ENCODE data around the gene SGSM1. TPM values are rescaled to one million over a fixed set of nuclear protein-coding genes. Genes with fewer than 3 reads are reported as not detected.

The SGSM1 gene, protein sequence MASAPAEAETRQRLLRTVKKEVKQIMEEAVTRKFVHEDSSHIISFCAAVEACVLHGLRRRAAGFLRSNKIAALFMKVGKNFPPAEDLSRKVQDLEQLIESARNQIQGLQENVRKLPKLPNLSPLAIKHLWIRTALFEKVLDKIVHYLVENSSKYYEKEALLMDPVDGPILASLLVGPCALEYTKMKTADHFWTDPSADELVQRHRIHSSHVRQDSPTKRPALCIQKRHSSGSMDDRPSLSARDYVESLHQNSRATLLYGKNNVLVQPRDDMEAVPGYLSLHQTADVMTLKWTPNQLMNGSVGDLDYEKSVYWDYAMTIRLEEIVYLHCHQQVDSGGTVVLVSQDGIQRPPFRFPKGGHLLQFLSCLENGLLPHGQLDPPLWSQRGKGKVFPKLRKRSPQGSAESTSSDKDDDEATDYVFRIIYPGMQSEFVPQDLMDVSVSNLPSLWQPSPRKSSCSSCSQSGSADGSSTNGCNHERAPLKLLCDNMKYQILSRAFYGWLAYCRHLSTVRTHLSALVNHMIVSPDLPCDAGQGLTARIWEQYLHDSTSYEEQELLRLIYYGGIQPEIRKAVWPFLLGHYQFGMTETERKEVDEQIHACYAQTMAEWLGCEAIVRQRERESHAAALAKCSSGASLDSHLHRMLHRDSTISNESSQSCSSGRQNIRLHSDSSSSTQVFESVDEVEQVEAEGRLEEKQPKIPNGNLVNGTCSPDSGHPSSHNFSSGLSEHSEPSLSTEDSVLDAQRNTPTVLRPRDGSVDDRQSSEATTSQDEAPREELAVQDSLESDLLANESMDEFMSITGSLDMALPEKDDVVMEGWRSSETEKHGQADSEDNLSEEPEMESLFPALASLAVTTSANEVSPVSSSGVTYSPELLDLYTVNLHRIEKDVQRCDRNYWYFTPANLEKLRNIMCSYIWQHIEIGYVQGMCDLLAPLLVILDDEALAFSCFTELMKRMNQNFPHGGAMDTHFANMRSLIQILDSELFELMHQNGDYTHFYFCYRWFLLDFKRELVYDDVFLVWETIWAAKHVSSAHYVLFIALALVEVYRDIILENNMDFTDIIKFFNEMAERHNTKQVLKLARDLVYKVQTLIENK
- total RNA-seq, result 10 to 100 TPM; 16.1 to 24.8 TPM
- long read RNA-seq, full-length matches to known transcripts, result 2 of 14 reads
- long read RNA-seq, partial matches to known transcripts, result 11 of 14 reads
- long read RNA-seq, other reads (novel, unspliced or antisense), result 1 of 14 reads

DNA sequence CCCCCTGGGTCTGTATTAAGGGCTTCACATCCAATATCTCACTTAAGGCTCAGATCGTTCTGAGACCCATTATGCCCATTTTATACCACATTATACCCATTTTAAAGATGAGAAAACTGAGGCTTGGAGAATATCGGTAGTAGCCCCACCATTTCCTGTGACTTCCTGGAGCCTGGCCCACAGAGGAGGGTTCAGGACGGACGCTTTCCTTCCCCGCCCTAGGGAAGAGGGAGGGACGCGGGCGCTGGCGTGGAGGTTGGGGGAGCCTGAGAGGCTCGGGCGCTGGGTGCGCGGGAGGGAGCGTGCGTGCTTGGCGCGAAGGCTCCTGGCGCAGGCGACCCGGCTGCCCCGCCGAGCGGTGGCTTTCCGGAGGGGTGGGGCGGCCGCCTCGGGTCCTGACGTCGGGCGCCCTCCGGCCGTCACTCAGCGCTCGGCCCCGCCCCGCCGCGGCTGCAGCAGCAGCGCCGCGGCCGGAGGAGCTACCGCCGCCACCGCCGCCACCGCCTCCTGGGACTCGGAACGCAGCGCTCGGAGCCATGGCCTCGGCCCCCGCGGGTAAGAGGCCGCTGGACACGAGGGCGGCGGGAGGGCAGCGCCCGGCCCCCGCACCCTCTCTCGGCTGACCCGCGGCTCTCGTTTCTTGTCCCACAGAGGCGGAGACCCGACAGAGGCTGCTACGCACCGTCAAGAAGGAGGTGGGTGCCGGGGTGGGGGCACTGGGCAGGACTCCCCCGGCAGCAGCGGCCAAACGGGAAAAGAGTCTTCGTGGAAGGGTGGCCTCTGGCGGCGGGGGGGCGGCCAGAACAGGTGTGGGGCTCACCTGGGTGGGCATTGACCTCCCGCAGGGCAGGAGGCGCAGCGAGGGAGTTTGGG lies at the start of gene SGSM1:
TSS of gene SGSM1 (plus strand) at position 422 of the 873 bp plus-strand sequence. CDS start at position 537, 115 bp downstream.
- ATAC-seq (peak; percentile 93 to 94), DNase-seq (peak; percentile 89)
- intact Hi-C loops (cut with DNase I), result no loop called here

DNA sequence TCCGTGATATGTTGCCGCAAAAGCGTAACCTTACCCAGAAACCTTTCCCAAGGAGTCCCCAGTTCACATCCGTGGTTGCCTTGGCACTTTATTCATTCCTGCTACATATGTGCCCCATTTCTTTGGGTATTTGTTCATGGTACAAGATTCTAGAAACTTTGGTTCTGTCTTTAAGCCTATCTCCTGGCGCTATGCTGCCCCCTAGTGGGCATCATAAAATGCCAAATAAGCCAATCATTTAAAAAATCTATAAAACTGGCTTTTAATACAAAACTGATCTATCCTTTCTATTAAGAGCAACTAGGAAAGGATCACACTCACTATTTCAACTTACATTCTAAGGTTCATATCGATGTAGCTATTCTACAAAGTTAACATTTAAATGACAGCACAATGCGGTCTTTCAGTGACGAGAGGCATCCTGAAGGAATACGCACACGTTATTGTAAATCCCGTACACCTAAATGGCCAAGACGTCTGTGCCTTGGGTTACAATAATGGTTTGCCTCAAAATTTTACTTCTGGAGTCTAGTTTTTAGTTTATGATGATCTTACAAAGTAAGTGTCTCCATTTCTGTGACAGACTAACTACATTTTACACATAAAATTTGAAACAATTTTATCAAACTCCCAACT lies 47.7 kb upstream of the SGSM1 start:
- ATAC-seq (no peak), DNase-seq (peak; percentile 56)
- intact Hi-C loops (cut with DNase I), result loop anchor here in 1 of 2 donors (10.0 kb wide), 1 partner anchor 93 kb away; no protein-coding TSS in a partner anchor

DNA sequence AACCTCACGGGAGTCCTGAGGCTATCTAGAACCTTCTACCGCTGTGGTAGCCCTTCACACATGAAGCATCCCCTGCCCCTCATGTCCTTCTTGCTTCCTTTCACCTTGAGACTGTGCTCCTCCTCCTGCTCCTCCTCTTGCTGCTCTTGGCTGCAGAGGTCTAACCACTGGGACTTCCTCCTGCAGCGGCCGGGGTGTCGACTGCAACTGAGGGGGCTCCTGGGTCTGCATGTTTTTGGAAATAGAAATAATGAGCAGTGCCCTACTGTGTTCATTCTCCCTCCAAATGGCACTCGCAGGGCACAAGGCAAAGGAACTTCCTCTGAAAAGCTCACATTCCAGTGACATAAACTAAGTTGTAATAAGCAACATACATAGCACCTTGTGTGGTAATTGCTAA lies 46.2 kb upstream of the SGSM1 start:
- ATAC-seq, result no peak
- intact Hi-C loops (cut with DNase I), result loop anchor here in 1 of 2 donors (10.0 kb wide), 1 partner anchor 95 kb away; no protein-coding TSS in a partner anchor

DNA sequence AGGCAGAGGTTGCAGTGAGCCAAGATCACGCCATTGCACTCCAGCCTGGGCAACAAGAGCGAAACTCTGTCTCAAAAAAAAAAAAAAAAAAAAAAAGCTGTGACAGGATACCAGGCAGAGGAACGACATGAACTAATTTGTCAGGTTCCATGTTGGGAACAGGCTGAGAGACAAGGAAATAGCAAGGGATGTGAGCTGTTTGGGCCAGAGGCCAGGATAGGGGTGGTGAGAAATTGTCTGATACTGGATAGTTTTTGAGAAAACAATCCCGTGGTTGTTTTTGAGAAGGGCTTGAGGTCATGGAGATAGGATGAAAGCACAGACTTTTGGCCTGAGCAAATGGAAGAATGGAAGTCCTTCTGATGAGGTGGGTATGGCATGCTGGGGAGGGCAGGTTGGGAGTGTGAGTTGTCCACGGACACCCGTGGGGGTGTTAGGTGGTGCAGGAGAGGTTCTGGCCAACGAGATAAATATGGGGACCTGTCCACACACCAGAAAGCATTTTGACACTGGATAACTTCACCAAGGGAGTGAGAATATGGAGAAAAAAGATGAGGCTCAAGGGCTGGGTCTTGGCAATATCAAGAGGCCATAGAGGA lies 45.2 kb upstream of the SGSM1 start:
- DNase-seq, result no peak
- intact Hi-C loops (cut with DNase I), result no loop called here
- ATAC-seq, result peak in 1 of 2 donors; percentile 48

More for the DNA sequence above, 46.2 kb upstream of the SGSM1 start:
- DNase-seq, result no peak

DNA sequence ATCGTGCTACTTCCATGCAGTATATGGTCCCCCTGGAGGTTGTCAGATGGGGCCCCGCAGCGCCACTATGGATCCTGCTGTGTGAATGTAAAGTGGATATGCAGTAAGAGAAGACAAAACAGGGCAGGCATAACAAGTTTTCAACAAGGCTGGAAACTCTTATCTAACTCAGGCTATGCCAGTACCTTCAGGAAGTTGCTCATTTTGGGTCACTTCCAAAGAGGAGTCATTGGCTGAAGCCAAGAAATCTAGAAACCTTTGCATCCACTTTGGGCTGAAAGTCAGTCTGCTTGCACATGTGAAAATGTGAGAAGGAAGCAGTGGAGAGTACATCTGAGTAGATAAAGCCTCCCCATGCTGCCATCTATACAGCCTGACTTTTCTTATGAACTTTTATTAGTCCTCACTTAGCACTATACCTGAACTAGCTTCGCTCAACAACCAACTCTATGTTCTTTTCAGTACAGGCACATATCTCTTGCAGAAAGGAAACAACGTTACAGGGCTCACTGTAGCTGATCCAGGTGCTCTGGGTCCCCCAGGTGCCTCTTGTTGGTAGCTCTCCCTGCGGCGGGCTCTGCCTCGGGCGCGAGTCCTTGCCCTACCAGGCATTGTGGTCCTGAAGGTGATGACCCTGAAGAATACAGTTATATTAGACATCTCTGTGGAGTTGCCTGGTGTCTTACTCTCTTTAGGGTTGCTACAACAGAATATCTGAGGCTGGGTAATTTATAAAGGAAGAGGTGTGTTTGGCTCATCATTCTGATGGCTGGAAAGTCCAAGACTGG lies 43.9 kb upstream of the SGSM1 start:
- intact Hi-C loops (cut with DNase I), result no loop called here
- ATAC-seq, result peak in 1 of 2 donors; percentile 55
- no peak for DNase-seq

DNA sequence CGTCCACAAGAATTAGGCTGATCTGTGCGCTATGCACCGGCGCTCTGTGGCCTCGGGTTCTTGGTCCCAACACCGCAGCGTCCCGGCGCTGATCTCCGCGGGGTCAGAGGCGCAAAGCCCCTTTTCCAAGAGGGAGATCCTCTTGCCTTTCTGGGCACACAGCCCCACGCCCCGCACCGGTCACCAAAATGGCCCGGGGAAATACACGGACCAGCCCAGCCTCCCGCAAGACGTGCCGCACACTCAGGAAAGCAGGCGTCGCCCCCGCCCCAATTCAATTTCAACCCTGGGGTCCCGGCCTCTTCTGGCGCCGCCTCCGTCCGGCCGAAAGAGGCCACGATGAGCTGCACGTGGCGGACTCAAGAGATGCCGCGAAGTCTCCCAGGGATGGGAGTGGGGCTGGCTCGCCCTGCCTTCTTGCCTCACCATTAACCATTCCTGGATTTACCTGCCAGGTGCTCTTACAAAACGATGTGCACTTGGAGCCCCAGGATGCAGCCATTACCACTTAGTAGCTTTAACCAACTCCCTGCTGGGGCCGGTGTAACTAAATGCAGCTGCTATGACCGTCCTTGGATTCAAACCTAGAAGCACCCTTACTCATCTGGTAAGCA lies 42.0 kb upstream of the SGSM1 start:
- intact Hi-C loops (cut with DNase I), result no loop called here
- no peak for DNase-seq
- no peak for ATAC-seq

DNA sequence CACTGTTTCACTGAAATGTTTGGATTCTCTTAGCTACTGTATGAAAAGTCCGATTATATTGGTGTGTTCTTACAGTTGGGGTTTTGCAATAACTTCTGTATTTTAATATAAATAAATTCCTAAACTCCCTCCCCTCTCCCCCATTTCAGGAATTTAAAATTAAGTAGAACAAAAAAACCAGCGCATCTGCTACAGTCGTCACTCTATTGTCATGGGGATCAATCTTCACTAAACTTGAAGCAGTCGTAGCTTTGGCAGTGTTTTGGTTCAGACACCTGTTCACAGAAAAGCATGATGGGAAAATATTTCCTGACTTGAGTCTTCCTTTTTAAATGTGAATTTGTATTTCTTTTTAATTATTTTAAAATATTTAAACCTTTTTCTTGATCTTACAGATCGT lies 40.8 kb upstream of the SGSM1 start:
- DNase-seq, result no peak
- intact Hi-C loops (cut with DNase I), result no loop called here
- no peak for ATAC-seq

DNA sequence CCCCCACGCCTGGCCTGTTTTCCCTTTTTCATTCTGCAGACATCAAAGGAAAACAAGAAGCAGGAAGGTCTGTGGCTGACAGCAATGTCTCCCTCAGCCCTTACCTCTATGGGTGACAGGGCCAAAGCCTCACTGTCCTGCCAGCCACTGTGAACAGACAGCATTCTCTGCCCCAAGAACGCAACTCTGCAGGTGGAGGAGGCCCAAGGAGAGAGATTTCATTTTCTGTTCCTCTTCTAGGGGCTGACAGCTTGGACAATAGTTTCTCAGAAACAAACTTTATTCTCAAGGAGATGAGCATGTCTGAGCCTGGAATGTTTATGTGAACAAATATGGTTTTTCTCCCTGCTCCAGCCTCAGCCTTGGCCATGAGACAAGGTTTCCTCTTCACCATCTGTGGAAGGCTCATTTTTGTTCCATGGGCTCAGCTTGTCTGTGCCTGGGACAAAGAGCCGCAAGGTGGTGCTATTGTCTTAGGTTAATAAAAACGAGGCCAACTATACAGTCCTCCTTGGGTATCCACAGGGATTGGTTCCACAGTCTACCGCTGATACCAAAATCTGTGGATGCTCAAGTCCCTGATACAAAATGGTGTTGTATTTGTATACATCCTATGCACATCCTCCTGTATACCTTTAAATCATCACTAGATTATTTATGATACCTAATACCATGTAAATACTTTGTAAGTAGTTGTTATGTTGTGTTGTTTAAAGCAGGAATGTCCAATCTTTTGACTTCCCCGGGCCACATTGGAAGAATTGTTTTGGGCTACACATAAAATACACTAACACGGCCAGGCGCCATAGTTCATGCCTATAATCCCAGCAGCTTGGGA lies 37.3 kb upstream of the SGSM1 start:
- intact Hi-C loops (cut with DNase I), result no loop called here
- DNase-seq (peak; percentile 71), ATAC-seq (peak; percentile 87 to 89)

DNA sequence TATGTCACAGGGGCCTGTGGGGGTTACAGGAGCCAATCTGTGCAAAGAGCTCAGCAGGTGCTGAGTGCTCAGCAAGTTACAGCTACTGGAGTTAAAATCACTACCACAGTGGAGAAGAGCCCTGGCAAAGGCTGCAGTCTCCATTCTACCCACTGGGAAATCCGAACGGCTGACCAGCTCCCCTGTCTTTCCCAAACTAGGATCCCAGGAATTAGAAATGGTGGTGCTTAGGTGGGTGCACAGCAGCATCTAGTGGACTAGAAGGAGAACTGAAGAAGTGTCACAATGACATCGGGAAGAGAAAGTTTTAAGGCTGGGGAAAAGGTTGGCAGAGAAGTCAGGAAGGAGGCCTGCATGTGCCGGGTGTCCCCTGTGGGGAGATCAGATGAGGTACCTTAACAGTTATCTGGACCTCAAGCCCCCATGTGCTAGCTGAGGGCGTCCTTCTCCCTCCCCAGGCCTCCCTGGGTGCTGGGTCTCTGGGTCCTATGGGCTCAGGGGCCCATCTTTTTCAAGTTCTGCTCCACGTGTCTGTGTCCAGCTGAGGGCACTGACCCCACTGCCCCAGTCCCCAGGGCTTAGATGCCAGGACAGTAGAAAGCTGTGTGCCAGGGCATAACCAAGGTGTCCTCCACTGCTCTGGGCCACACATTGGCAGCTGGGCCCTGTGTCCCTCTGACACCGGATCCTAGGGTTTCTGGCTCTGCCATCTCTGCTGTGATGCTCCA lies 33.4 kb upstream of the SGSM1 start:
- intact Hi-C loops (cut with DNase I), result loop anchor here (5.0 to 10.0 kb wide), 3 partner anchors 60 to 80 kb away; no protein-coding TSS in a partner anchor
- peak; percentile 30 to 65 for ATAC-seq
- DNase-seq, result no peak

DNA sequence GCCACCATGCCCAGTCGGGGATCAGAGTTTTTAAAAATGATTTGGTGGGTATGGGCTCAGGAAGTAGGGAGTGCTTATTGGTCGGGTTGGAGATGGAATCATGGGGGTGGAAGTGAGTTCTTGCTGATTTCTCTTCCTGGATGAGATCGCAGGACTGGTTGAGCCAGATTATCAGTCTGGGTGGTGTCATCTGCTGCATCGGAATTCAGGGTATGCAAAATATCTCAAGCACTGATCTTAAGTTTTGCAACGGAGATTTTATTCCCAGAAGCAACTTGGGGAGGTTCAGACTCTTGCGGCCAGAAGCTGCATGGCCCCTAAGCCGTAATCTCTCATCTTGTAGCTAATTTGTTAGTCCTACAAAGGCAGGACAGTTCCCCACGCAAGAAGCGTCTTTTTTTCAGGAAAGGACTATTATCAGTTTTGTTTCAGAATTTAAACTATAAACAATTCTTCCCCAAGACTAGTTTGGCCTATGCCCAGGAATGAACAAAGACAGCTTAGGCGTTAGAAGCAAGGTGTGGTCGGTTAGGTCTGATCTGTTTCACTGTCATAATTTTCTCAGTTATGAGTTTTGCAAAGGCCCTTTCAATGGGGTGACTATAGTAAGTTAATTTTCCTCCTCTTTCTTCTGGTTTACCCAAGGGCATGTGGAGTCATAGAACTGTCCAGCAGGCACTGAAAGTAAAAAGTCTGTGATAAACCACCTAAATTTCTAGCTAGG lies 30.1 kb upstream of the SGSM1 start:
- intact Hi-C loops (cut with DNase I), result loop anchor here in 1 of 2 donors (10.0 kb wide), 1 partner anchor 59 kb away; no protein-coding TSS in a partner anchor
- DNase-seq, result no peak
- ATAC-seq, result no peak

DNA sequence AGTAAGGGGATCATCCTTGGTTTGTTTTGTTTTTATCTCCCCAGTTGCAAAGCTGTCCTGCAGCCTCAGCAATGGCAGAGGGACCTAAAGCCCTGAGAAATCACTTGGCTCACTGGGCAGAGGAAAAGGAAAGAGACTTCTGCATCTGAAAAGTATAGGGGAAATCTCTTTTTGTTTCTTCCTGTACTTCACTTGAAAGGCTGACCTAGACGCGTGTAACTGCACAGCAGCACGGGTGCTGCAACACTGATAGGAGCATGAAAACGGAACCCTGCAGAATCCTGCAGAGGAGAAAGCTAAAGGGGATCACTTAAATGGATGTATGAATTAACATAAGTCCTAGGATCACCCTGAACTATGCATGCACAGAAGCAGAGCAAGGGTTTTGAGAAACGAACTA lies 29.5 kb upstream of the SGSM1 start:
- DNase-seq (no peak), ATAC-seq (no peak)
- intact Hi-C loops (cut with DNase I), result loop anchor here in 1 of 2 donors (10.0 kb wide), 1 partner anchor 58 kb away; no protein-coding TSS in a partner anchor

DNA sequence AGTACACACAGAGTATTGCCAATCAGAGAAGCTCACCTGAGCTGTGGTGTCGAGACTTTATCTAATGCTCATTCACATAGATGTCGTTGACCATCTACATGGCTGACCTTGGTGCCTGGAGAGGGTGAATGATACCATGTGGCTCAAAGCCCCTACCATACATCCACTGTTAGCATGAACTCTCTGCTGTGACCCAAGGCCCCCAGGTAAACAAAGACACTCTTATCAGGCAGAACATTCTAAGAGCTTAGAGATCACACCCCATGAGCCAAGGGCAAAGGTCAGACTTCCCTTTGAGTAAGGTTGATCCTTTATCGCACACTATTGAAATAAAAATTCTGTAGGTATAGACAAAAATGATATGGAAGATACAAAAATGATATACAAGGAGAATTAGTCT lies 16.5 kb upstream of the SGSM1 start:
- no peak for DNase-seq
- intact Hi-C loops (cut with DNase I), result no loop called here
- ATAC-seq, result no peak

DNA sequence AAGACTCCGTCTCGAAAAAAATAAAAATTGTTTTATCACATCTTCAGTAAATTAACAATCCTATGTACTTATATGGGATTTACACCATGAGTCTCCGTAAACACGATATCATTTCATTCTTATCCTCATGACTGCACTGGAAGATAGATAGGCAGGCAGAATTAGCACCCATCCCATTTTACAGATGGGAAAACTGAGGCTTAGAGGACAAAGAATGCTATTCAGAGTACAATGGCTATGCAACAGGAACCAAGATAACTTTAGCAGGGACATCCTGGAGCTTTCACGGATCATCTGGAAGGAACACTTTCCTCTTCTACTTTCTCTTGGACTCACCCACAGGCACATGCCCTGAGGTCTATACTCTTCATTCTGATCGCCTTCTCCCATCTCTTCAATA lies 14.6 kb upstream of the SGSM1 start:
- no peak for ATAC-seq

DNA sequence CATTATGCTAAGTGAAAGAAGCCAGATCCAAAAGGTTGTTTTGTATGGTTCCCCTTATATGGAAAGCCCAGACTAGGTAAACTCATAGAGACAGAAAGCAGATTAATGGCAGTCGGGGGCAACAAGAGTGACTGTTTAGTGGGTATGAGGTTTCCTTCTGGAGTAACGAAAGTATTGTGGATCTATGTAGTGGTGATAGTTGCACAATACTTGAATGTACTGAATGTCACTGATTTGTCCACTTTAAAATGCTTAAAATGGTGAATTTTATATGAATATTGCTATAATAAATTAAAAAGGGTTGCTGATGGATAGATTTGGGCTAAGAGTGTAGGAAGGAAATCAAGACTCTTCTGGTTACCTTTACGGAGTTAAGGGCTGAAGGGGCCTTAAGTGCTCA lies 10.0 kb upstream of the SGSM1 start:
- intact Hi-C loops (cut with DNase I), result no loop called here
- DNase-seq, result no peak
- ATAC-seq, result no peak

More for the DNA sequence above, 14.6 kb upstream of the SGSM1 start:
- DNase-seq, result no peak
- intact Hi-C loops (cut with DNase I), result no loop called here
